GM12874 (cell line): ENCODE measurements around the gene IL17RB.

Source experiments
- TF ChIP-seq, protein P1 (sequence below): IDR thresholded peaks from 2 replicates; pipeline ENCODE4 v1.5.1; 2011; ENCODE audit warnings: low read depth, mild to moderate bottlenecking, control low read depth, low read length, moderate library complexity; ENCODE audit not compliant: insufficient read depth

The IL17RB gene

DNA sequence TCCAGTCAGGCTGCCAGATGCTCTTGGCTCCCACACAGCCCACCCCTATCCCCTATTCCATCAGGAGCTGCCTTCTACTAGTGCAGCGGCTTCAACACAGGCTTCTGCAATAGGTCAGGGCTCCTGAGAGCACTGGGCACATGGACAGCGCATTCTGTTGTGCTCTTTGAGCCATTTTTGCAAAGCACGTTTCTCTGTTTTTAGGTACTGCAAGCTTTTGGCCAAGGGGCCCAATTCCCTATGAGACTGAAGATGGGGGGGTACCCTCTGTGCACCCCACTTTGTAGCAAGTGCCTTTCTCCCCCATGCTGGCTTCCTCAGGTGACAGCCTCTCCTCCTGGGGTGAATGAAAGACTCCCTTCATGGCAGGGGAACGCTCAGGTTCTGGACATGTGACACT, 31.3 kb upstream of the IL17RB start:
- TF ChIP-seq, protein P1, sequence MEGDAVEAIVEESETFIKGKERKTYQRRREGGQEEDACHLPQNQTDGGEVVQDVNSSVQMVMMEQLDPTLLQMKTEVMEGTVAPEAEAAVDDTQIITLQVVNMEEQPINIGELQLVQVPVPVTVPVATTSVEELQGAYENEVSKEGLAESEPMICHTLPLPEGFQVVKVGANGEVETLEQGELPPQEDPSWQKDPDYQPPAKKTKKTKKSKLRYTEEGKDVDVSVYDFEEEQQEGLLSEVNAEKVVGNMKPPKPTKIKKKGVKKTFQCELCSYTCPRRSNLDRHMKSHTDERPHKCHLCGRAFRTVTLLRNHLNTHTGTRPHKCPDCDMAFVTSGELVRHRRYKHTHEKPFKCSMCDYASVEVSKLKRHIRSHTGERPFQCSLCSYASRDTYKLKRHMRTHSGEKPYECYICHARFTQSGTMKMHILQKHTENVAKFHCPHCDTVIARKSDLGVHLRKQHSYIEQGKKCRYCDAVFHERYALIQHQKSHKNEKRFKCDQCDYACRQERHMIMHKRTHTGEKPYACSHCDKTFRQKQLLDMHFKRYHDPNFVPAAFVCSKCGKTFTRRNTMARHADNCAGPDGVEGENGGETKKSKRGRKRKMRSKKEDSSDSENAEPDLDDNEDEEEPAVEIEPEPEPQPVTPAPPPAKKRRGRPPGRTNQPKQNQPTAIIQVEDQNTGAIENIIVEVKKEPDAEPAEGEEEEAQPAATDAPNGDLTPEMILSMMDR = no peak

DNA sequence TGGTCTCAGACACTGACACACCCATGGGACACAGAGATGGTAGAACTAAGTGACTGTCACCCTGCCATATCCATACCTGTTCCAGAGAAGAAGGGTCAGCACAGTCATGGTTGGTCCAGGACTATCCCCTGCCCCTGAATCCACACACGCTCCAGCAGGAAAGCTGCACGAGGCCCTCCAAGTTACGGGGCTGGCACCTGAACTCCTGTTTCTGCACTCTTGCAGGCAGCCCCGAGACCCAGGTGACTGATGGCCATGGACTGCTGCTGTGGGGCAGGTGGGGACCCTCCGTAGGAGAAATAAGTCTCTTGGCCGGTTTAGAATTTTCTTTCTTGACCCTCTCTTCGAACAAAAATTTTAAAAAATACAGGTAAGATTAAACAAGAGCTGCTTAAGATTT, 30.7 kb upstream of the IL17RB start:
- TF ChIP-seq, protein P1 = no peak

DNA sequence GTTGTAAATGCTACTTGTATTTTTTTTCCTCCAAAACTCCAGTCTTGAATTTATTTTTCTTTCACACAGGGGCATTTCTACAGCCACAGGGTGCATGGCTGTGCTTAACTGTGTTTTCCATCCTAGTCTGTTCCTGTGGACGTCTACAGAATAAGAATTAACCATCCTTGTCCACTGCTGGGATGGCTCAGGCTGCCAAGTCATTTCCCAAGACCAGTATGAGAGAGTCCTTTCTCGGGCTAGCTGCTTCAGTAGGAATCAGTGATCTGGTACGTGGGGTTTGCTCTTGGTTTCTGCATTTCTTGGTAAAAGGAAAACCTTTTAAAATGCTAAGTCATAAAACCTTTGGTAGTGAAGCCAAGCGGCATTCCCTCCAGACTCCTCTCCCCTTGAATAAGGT, 29.9 kb upstream of the IL17RB start:
- TF ChIP-seq, protein P1 = no peak

DNA sequence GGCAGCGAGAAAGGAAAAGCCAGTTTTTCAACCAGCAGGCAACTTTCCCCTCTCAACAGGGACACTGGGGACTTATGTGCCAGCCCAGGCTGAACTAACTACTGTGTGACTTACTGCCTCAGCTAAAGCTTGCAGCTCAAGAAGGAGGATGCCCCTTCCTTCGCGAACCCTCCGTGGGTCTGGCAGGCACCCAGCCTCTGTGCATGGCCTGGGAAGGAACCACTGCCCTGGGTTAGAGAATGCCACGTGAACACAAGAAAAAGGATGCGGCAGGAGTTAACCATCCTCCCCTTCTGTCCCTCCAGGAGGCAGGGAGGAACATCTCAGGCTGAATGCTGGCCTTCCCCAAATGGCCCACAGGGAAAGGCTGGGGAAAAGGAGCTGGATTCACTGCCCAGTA, 29.2 kb upstream of the IL17RB start:
- TF ChIP-seq, protein P1 = no peak

DNA sequence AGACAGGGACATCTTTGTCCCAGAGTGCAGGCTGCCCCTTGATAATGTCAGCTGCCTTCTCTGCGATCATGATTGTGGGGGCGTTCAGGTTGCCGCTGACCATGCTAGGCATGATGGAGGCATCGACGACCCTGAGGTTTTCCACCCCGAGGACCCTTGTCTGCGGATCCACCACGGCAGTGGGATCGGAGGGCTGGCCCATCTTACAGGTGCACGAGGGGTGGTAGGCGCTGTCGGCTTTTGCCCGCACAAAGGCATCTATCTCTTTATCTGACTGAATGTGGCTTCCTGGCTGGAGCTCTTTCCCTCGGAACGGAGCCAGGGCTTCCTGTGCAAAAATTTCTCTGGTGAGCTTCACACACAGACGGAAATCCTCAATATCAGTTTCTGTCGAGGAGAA, 28.6 kb upstream of the IL17RB start:
- TF ChIP-seq, protein P1 = no peak

DNA sequence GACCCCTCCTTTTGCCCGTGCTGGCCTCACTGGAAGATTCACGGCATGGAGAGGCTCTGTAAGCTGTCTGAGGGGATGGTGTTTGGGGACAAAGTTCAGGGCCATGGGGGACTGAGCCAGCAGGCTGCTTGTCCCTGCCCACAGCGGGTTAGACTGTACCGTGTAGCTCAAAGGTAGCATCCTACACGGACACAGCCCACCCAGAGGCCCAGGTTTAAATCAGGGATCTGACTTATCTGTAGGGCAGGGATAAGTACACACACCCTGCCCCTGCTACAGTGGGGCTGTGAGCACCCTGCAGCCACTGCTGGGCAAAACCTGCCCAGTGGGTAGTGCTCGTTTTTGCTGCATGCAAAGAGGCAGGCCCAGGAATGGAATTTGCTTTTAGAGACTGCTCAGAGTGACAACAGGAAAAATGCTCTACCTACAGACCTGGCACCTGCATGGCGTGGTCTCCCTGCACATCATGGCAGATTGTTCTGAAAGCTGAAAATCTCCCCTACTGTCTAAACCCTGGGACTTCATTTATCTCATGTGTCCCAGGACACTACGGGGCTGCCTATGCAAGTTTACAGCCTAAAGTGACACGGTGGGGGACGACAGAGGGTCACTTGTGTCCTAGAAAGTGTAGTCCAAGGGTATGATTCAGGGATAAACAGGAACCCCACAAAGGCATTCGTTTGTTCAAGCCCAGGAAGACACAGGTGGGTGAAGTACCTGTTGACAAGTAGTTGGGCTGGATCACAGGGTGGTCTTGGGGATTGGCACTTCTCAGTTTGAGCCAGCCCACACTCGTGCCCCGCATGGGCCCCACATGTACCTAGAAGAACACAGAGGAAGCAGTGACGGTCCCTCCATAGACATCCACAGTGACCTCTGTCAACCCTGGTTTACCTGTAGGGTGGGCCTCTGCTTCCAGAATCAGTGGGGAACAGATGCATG, 27.9 kb upstream of the IL17RB start:
- TF ChIP-seq, protein P1 = no peak

DNA sequence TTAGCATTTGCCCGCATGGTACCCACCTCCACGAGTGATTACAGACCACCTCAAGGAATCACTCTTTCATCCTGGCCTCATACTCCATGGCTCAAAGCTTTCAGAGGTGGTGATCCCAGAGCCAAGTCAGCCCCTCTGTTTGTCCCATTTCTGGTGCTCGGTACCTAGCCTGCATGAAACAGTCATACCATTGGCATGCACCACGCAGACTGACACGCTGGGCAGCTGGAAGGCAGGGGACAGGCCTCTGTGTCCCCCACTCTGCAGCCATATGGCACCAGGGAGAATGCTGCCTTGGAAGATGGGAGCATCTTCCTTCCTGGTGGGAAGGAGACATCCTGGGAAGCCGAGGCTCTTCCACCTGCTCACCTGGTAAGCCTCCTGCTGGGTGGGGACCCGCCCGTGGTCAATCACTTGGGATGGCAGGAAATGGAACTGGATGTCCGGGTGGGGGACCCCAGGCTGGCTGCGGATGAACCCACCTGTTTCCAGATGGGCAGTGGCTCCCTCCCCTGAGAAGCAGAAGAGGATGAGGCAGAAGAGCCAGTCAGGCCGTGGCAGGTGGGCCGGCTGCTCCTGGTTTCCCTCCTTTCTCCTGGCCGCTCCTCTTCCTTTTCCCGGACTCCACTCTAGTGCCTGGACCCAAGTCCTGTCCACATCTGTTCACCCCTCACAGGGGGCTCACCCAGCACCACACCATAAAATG, 27.1 kb upstream of the IL17RB start:
- TF ChIP-seq, protein P1 = no peak
